ENCODE measurements around the gene MYO3B.
"Not testable (repeated sequence)": the region's sequence is repeated elsewhere in the genome, so short reads cannot be mapped to it uniquely, and the experiment has no call there.

The MYO3B gene

GRCh38 chr2:170265321-170265720 lies 87.4 kb downstream of the MYO3B start:
- no peak for DNase-seq

- no peak for DNase-seq
Measured at GRCh38 chr2:170266358-170266757, 88.4 kb downstream of the MYO3B start.

- no peak for DNase-seq
Measured at GRCh38 chr2:170267071-170267470, 89.1 kb downstream of the MYO3B start.

- DNase-seq: no peak
Measured at GRCh38 chr2:170270278-170270864, 92.4 kb downstream of the MYO3B start.

- no peak for DNase-seq
Measured at GRCh38 chr2:170271340-170271739, 93.4 kb downstream of the MYO3B start.

GRCh38 chr2:170276056-170276455 lies 98.1 kb downstream of the MYO3B start:
- DNase-seq: no peak

GRCh38 chr2:170276925-170277629 lies 99.1 kb downstream of the MYO3B start:
- no peak for DNase-seq

GRCh38 chr2:170277951-170278350 lies 100.0 kb downstream of the MYO3B start:
- no peak for DNase-seq

GRCh38 chr2:170279615-170280014 lies 101.7 kb downstream of the MYO3B start:
- not testable (repeated sequence) for DNase-seq

- DNase-seq: no peak
Measured at GRCh38 chr2:170282851-170283250, 104.9 kb downstream of the MYO3B start.

- no peak for DNase-seq
Measured at GRCh38 chr2:170284205-170284604, 106.3 kb downstream of the MYO3B start.

- no peak for DNase-seq
Measured at GRCh38 chr2:170288859-170289258, 110.9 kb downstream of the MYO3B start.

GRCh38 chr2:170291474-170291873 lies 113.5 kb downstream of the MYO3B start:
- DNase-seq: no peak

- DNase-seq: no peak
Measured at GRCh38 chr2:170292415-170292814, 114.5 kb downstream of the MYO3B start.

GRCh38 chr2:170297496-170297895 lies 119.5 kb downstream of the MYO3B start:
- no peak for DNase-seq

- no peak for DNase-seq
Measured at GRCh38 chr2:170298115-170298514, 120.2 kb downstream of the MYO3B start.

- no peak for DNase-seq
Measured at GRCh38 chr2:170298861-170299429, 121.0 kb downstream of the MYO3B start.

- DNase-seq: no peak
Measured at GRCh38 chr2:170300993-170301392, 123.0 kb downstream of the MYO3B start.

- no peak for DNase-seq
Measured at GRCh38 chr2:170301626-170302025, 123.7 kb downstream of the MYO3B start.

GRCh38 chr2:170305711-170306110 lies 127.8 kb downstream of the MYO3B start:
- no peak for DNase-seq

GRCh38 chr2:170306293-170306873 lies 128.4 kb downstream of the MYO3B start:
- DNase-seq: no peak

GRCh38 chr2:170307052-170307451 lies 129.1 kb downstream of the MYO3B start:
- no peak for DNase-seq

GRCh38 chr2:170307555-170308351 lies 129.8 kb downstream of the MYO3B start:
- no peak for DNase-seq
